Caki2 (cell line): Measurements from ENCODE around the gene MTSS2. TPM values are rescaled to one million over a fixed set of nuclear protein-coding genes. Genes with fewer than 3 reads are reported as not detected.
"Not testable (repeated sequence)": the region's sequence is repeated elsewhere in the genome, so short reads cannot be mapped to it uniquely, and the experiment has no call there.

Source experiments
- DNase-seq: peaks from one replicate; pipeline ENCODE4 v3.0.0-alpha.2; 2015; ENCODE audit warnings: low read depth
- in situ Hi-C: cut with HindIII; loops from 2 replicates; pipeline ENCODE4 v1.10.0; 2016; ENCODE audit warnings: low sequenced_read_pairs, low pct_unique_long_range_greater_than_20kb, mixed read lengths
- total RNA-seq: library from RNA; depleted of rRNA; stranded (reverse); fragments of >200 nt; shearing (Covaris generic); gene quantifications from 2 replicates; pipeline ENCODE4 v1.2.3, GENCODE V29; 2014; ENCODE audit warnings: low replicate concordance; rRNA removed

Gene MTSS2
- total RNA-seq, 1 experiment from 2014 or later, result 5.3 TPM

- no peak for DNase-seq
- in situ Hi-C loops, result no loop called here
These were observed 36.6 kb downstream of the MTSS2 start for GRCh38 chr16:70649300-70649699.

GRCh38 chr16:70648606-70649005, 37.2 kb downstream of the MTSS2 start:
- in situ Hi-C loops, result no loop called here
- no peak for DNase-seq

DNA sequence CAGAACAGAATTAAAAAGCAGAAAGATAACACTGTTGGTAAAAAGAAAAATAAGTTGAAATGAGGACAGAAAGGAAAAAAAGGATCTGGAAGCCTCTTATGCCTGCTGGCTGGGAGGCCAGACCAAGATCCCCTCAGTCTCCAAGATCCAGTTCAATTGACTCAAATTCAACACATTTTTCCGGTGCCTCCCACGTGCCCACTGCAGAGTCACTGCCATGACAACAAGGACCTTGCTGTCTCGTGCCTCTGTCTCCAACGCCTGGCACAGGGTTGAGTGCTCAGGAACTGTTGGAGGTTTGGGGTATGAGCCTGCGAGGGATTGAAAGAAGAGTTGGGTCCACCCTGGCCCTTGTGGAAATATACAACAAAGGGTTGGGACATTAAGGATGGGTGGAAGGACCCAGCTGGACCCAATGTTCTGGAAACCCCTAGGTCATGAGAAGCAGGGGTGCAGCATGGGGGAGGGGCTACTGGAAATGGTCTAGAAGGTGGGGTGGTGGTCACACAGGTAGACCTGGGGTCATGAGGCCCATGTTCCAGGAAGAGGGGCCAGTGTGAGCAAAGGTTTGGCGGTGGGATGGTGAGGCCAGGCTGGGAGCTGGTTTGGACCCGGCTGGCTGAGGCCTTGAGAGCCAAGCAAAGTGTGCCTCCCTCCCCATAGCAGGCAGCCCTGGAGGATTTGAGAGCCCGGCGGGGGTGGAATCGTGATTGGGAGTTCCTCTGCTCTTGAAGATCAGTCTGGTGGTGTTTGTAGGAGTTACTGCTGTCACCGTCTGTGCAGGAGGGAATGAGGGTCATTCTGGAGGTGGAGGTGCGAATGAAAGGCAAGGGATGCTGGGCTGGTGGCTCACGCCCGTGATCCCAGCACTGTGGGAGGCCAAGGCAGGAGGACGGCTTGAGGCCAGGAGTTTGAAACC, 38.2 kb downstream of the MTSS2 start:
- DNase-seq, result no peak
- in situ Hi-C loops, result no loop called here

DNA sequence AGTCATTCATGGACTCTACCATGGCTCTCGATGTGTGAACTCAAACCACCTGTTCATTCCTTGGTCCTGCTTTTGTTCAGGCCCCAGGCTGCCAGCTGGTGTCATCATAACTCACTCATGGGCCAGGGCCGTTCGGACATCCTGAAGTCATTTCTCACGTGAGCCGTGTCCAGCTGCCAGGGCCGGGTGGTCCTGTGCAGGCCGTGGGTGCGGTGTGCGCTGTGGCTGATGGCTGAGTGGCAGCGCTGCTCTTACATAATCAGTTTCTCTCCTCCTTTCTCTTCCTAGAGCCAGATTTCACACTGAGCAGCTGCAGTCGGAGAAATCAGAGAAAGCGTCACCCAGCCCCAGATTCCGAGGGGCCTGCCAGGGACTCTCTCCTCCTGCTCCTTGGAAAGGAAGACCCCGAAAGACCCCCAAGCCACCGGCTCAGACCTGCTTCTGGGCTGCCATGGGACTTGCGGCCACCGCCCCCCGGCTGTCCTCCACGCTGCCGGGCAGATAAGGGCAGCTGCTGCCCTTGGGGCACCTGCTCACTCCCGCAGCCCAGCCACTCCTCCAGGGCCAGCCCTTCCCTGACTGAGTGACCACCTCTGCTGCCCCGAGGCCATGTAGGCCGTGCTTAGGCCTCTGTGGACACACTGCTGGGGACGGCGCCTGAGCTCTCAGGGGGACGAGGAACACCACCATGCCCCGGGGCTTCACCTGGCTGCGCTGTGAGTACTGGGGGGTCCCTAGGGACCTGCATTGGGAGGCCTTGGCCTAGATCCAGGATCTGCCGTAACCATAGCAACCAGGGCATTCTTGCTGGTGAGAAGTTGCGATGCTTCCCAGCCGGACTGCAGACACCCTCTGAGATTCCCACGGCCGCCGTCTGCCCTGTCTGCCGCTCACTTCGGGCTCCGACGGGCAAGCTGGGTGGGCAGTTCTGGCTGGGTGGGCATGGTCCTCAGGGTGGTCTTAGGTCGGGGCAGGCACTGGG, 39.3 kb downstream of the MTSS2 start, which contains the start of gene IL34:
Gene IL34 (plus strand): TSS at position 300 of the 982 bp plus-strand sequence. CDS start 389 bp downstream, at position 689.
- in situ Hi-C loops, result no loop called here
- DNase-seq, result no peak

DNA sequence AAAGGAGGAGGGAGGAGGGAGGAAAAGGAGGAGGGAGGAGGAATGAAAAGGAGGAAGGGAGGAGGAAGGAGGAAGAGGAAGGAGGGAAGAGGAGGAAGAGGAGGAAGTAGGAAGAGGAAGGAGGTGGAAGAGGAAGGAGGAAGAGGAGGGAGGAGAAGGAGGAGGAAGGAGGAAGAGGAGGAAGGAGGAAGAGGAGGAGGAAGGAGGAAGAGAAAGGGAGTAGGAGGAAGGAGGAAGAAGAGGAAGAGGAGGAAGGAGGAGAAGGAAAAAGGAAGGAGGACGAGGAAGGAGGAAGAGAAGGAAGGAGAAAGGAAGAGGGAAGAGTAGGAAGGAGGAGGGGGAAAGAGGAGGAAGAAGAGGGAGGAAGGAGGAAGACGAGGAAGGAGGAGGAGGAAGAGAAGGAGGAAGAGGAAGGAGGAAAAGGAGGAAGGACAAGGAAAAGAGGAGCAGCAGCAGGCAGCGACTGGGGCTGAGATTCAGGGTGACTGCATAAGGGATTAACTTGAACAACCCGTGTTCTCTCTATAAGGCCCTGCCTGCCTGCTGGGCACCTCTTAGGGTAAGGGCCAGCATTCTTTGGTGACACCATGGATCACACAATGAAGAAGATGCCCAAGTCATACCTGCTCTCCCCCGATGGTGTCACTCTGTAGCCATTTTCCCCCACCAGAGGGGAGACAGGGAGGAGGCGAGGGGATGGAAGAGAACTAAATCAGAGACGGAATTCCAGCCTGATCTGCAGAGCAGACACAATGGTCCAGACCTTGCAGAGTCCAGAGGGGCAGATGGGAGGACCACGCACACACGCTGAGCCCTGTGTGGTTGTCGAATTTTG, 40.9 kb downstream of the MTSS2 start:
- in situ Hi-C loops, result no loop called here
- peak; percentile 6 for DNase-seq

GRCh38 chr16:70643264-70643663, 42.6 kb downstream of the MTSS2 start:
- DNase-seq, in situ Hi-C loops: not testable (repeated sequence)

GRCh38 chr16:70642633-70643032, 43.2 kb downstream of the MTSS2 start:
- no peak for DNase-seq
- in situ Hi-C loops, result no loop called here

- DNase-seq, result no peak
- in situ Hi-C loops, result no loop called here
These were observed 46.8 kb downstream of the MTSS2 start for GRCh38 chr16:70638814-70639792.

Other genes with a start within 250 kb of the MTSS2 start
- gene ST3GAL2, start 247.0 kb downstream of the MTSS2 start, total RNA-seq, result 34.1 and 38.0 TPM in 2 replicates
- 22.2 and 32.7 TPM in 2 replicates for gene FCSK, start 231.5 kb downstream of the MTSS2 start, total RNA-seq
- 98.8 and 107 TPM in 2 replicates for gene COG4, start 162.5 kb downstream of the MTSS2 start, total RNA-seq
- 33.8 and 40.4 TPM in 2 replicates for gene SF3B3, start 162.2 kb downstream of the MTSS2 start, total RNA-seq
- 0.34 TPM in 1 of 2 replicates, not detected in the other for gene IL34, start 39.5 kb downstream of the MTSS2 start, total RNA-seq
- gene VAC14, start 115.1 kb upstream of the MTSS2 start, total RNA-seq, result 48.8 and 56.6 TPM in 2 replicates